Heart left ventricle (tissue), 13 donors: ENCODE data around the gene MYO1E.

Experiments used
- POLR2A ChIP-seq, 2 donors: fragments of 450-650 bp; IDR thresholded peaks; one replicate each; pipeline ENCODE4 v1.6.1; 2017; ENCODE audit warnings: antibody characterized with exemption in 2 of 2, mild to moderate bottlenecking in 2 of 2, moderate library complexity in 2 of 2
- TF ChIP-seq, protein P1 (sequence below), 12 donors: fragments of 200-600 bp; sonication (generic) in 4 of 12; IDR thresholded peaks; one replicate each; pipeline versions ENCODE4 v1.5.0 to v1.8.0; 2018 to 2022; ENCODE audit warnings: antibody characterized with exemption in 12 of 12, mild to moderate bottlenecking in 5 of 12
- donor health status: ischemic (EF 13 %, LVEDD 7.1; RV severe dilation, severe dysfunction).
- donor health status: DM: no; HTN: yes; CAD: no.
- donor health status: DM: no; HTN: no; CAD: no.
- donor health status: ischemic (EF 25% LVEDD 6.9; RV normal size, moderate dysfunction).
- donor health status: ischemic (EF 25% LVEDD 5.7; RV mildly dilated, moderate dysfunction).
- donor health status: ischemic (EF 35%, LVEDD 5.7; RV mildly dilated, moderate dysfunction).
- donor health status: nonischemic (EF 11% LVEDD 7.7; RV severe dilation, severe dysfunction).
- donor health status: DM: yes; HTN: yes; CAD: no.
- donor health status: PGD.
- donor health status: ischemic (EF 29% LVEDD 5.4; RV normal size, mild dysfunction).
- donor health status: nonischemic (EF 23%, LVEDD 6.1; RV moderate dilation, normal function).

DNA sequence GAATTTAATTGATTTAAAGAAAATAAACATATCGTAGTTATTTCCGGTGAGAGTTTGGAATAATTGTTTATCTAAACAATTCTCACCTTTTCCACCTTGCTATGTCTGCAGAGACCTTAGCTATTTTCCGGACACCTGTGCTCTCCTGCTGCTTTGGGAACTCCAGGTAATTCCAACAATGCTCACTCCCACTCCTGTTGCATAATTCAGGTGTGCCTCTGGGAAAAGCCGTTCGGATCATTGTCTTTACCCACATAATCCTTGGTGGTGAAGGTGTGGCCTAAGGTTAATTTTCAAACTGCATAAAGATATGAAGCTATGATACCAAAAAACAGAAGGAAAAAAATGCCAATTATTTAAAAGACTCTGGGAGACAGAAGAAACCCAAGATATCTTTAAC, 106.6 kb downstream of the MYO1E start:
- TF ChIP-seq, protein P1, sequence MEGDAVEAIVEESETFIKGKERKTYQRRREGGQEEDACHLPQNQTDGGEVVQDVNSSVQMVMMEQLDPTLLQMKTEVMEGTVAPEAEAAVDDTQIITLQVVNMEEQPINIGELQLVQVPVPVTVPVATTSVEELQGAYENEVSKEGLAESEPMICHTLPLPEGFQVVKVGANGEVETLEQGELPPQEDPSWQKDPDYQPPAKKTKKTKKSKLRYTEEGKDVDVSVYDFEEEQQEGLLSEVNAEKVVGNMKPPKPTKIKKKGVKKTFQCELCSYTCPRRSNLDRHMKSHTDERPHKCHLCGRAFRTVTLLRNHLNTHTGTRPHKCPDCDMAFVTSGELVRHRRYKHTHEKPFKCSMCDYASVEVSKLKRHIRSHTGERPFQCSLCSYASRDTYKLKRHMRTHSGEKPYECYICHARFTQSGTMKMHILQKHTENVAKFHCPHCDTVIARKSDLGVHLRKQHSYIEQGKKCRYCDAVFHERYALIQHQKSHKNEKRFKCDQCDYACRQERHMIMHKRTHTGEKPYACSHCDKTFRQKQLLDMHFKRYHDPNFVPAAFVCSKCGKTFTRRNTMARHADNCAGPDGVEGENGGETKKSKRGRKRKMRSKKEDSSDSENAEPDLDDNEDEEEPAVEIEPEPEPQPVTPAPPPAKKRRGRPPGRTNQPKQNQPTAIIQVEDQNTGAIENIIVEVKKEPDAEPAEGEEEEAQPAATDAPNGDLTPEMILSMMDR (IDR thresholded peaks at IDR 0.05), result no peak
- no peak for TF ChIP-seq POLR2A (IDR thresholded peaks at IDR 0.05)
